ENCODE data around the gene LDHD. TPM values are rescaled to one million over a fixed set of nuclear protein-coding genes. Genes with fewer than 3 reads are reported as not detected.

The LDHD gene
- total and polyA plus RNA-seq, 4 donors, result 4.5 to 9.3 (median 6.9) TPM

GRCh38 chr16:75064403-75065148, 52.0 kb downstream of the LDHD start:
- 90% methylated on average over 5 of the region's 15 CpGs for WGBS (ENCODE audit: insufficient coverage)
- Histone ChIP-seq H3K4me3 (ENCODE audit: low read depth, low read length) (no peak overlapping the region), H3K36me3 (ENCODE audit: control insufficient read depth, insufficient read depth, low read length) (no peaks in the 10 kb centered on the region), H3K9me3 (ENCODE audit: control insufficient read depth, insufficient read depth, low read length) (no peaks in the 10 kb centered on the region), H3K27ac (ENCODE audit: low read depth, low read length) (no peak overlapping the region), H3K27me3 (ENCODE audit: control insufficient read depth, insufficient read depth, low read length) (no peaks in the 10 kb centered on the region), H3K4me1 (ENCODE audit: control insufficient read depth, insufficient read depth, low read length) (peaks cover 16% of the 10 kb centered on the region)
- no peak for DNase-seq (ENCODE audit: low read depth in 4 of 6, low spot score in 6 of 6)

DNA sequence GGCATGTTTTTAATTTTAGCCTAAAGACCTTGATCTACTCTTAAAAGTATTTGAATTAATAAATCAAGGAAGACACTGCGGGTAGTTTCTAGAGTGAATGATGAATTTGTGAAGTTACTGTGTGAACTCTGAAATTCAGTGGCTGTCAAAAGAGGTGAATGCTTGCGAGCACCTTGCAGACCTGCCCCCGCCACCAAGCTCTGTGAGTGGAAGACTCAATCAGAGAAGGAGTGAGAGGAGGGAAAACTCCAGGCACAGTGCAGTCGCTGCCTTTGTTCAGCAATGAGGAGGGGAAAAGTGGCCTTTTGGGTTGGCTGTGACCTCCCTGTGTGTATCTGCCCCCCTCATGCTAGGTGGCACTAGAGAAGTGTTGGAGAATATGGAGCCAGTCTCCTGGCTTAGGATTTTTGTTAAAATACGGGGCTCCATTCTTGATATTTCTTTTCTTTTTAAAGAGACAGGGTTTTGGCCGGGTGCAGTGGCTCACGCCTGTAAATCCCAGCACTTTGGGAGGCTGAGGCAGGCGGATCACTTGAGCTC, 53.0 kb downstream of the LDHD start:
- Histone ChIP-seq H3K36me3 (ENCODE audit: control insufficient read depth, insufficient read depth, low read length) (no peaks in the 10 kb centered on the region), H3K4me1 (ENCODE audit: control insufficient read depth, insufficient read depth, low read length) (peaks cover 18% of the 10 kb centered on the region), H3K4me3 (ENCODE audit: low read depth, low read length) (no peak overlapping the region), H3K27ac (ENCODE audit: low read depth, low read length) (no peak overlapping the region), H3K27me3 (ENCODE audit: control insufficient read depth, insufficient read depth, low read length) (no peaks in the 10 kb centered on the region), H3K9me3 (ENCODE audit: control insufficient read depth, insufficient read depth, low read length) (no peaks in the 10 kb centered on the region)
- no peak for DNase-seq (ENCODE audit: low read depth in 4 of 6, low spot score in 6 of 6)
- WGBS (ENCODE audit: insufficient coverage), result 91% methylated on average over 4 of the region's 8 CpGs

- Histone ChIP-seq H3K4me3 (ENCODE audit: low read depth, low read length) (no peak overlapping the region), H3K27me3 (ENCODE audit: control insufficient read depth, insufficient read depth, low read length) (no peaks in the 10 kb centered on the region), H3K4me1 (ENCODE audit: control insufficient read depth, insufficient read depth, low read length) (peaks cover 18% of the 10 kb centered on the region), H3K36me3 (ENCODE audit: control insufficient read depth, insufficient read depth, low read length) (no peaks in the 10 kb centered on the region), H3K27ac (ENCODE audit: low read depth, low read length) (no peak overlapping the region), H3K9me3 (ENCODE audit: control insufficient read depth, insufficient read depth, low read length) (no peaks in the 10 kb centered on the region)
- WGBS (ENCODE audit: insufficient coverage), result 96% methylated on average over 8 of the region's 9 CpGs
- no peak for DNase-seq (ENCODE audit: low read depth in 4 of 6, low spot score in 6 of 6)
Measured at GRCh38 chr16:75062976-75063346, 53.6 kb downstream of the LDHD start.

- peaks cover 18% of the 10 kb centered on the region for H3K4me1 ChIP-seq (ENCODE audit: control insufficient read depth, insufficient read depth, low read length)
- H3K27ac ChIP-seq (ENCODE audit: low read depth, low read length), result no peak overlapping the region
Measured at GRCh38 chr16:75062135-75062975, 54.2 kb downstream of the LDHD start.

More at GRCh38 chr16:75062135-75062975, 54.2 kb downstream of the LDHD start:
- no peaks in the 10 kb centered on the region for H3K27me3 ChIP-seq (ENCODE audit: control insufficient read depth, insufficient read depth, low read length)
- 77% methylated on average over 15 of the region's 22 CpGs for WGBS (ENCODE audit: insufficient coverage)
- no peak for DNase-seq (ENCODE audit: low read depth in 4 of 6, low spot score in 6 of 6)
- H3K36me3 ChIP-seq (ENCODE audit: control insufficient read depth, insufficient read depth, low read length), result no peaks in the 10 kb centered on the region
- H3K4me3 ChIP-seq (ENCODE audit: low read depth, low read length), result no peak overlapping the region
- H3K9me3 ChIP-seq (ENCODE audit: control insufficient read depth, insufficient read depth, low read length), result no peaks in the 10 kb centered on the region

Other genes starting within 250 kb of the LDHD start
- 10 to 100 TPM; 30.2 to 34.8 TPM for gene WDR59, start 131.7 kb downstream of the LDHD start, total RNA-seq
- gene WDR59, start 131.7 kb downstream of the LDHD start, polyA plus RNA-seq (ENCODE audit: insufficient read length in 2 of 2), result 100 to 1,000 TPM in 1 of 2 donors, 10 to 100 TPM in 1; 78.2 to 103 TPM
- 10 to 100 TPM; 13.2 to 20.2 TPM for gene ZNRF1, start 117.8 kb downstream of the LDHD start, total RNA-seq
- gene ZNRF1, start 117.8 kb downstream of the LDHD start, polyA plus RNA-seq (ENCODE audit: insufficient read length in 2 of 2), result 100 to 1,000 TPM in 1 of 2 donors, 10 to 100 TPM in 1; 89.5 to 103 TPM
- gene ZFP1, start 31.7 kb upstream of the LDHD start, total RNA-seq, result 10 to 100 TPM; 35.6 to 38.8 TPM
- 10 to 100 TPM; 23.3 to 29.5 TPM for gene ZFP1, start 31.7 kb upstream of the LDHD start, polyA plus RNA-seq (ENCODE audit: insufficient read length in 2 of 2)
- not detected for gene CTRB2, start 90.4 kb upstream of the LDHD start, total RNA-seq
- under 1 TPM; 0.20 to 0.24 TPM for gene CTRB2, start 90.4 kb upstream of the LDHD start, polyA plus RNA-seq (ENCODE audit: insufficient read length in 2 of 2)
- gene CTRB1, start 102.2 kb upstream of the LDHD start, total RNA-seq, result not detected
- gene CTRB1, start 102.2 kb upstream of the LDHD start, polyA plus RNA-seq (ENCODE audit: insufficient read length in 2 of 2), result under 1 TPM in 1 of 2 donors, not detected in 1; 0.24 TPM
- gene BCAR1, start 134.8 kb upstream of the LDHD start, total RNA-seq, result 10 to 100 TPM; 25.1 to 36.3 TPM
- gene BCAR1, start 134.8 kb upstream of the LDHD start, polyA plus RNA-seq (ENCODE audit: insufficient read length in 2 of 2), result 10 to 100 TPM; 81.7 to 98.0 TPM

All from spinal cord (tissue), 10 donors.